GM06990 (cell line): ENCODE measurements around the gene KRT34.

ENCODE experiments used
- DNase-seq: peaks from one replicate; pipeline ENCODE4 v3.0.0-alpha.2; 2011; ENCODE audit not compliant: insufficient read length; ENCODE audit errors: extremely low read depth
- H3K27me3 ChIP-seq: replicated peaks from 2 replicates; pipeline ENCODE4 v1.6.0; 2011; ENCODE audit warnings: low read length; ENCODE audit not compliant: control insufficient read depth, insufficient read depth
- H3K36me3 ChIP-seq: 2 replicates; pipeline ENCODE4 v1.5.1; 2011; ENCODE audit warnings: low read length; ENCODE audit not compliant: control insufficient read depth, insufficient read depth
- H3K4me3 ChIP-seq: replicated peaks from 2 replicates; pipeline ENCODE4 v1.5.1; 2011; ENCODE audit warnings: low read depth, mild to moderate bottlenecking, control low read depth, low read length
- CTCF ChIP-seq: IDR thresholded peaks from 2 replicates; pipeline ENCODE4 v1.5.1; 2011; ENCODE audit warnings: low read length, control low read depth, mild to moderate bottlenecking, inconsistent platforms; ENCODE audit not compliant: insufficient read depth, poor library complexity, severe bottlenecking

KRT34 gene

GRCh38 chr17:41369023-41369422 lies 13.1 kb downstream of the KRT34 start:
- Histone ChIP-seq H3K4me3 (no peak overlapping the region), H3K27me3 (no peaks in the 10 kb centered on the region), H3K36me3 (no peaks in the 10 kb centered on the region)
- no peak for TF ChIP-seq CTCF
- no peak for DNase-seq

GRCh38 chr17:41367426-41368075 lies 14.6 kb downstream of the KRT34 start:
- Histone ChIP-seq H3K4me3 (no peak overlapping the region), H3K27me3 (no peaks in the 10 kb centered on the region), H3K36me3 (no peaks in the 10 kb centered on the region)
- no peak for DNase-seq
- no peak for TF ChIP-seq CTCF

GRCh38 chr17:41366070-41366469 lies 16.0 kb downstream of the KRT34 start:
- DNase-seq = no peak
- Histone ChIP-seq H3K27me3 (no peaks in the 10 kb centered on the region), H3K4me3 (no peak overlapping the region), H3K36me3 (no peaks in the 10 kb centered on the region)
- TF ChIP-seq CTCF = no peak

GRCh38 chr17:41363881-41364280 lies 18.2 kb downstream of the KRT34 start:
- no peak for DNase-seq
- H3K4me3 ChIP-seq = no peak overlapping the region
- no peaks in the 10 kb centered on the region for H3K27me3 ChIP-seq
- no peak for TF ChIP-seq CTCF
- H3K36me3 ChIP-seq = no peaks in the 10 kb centered on the region

GRCh38 chr17:41360296-41360995 lies 21.7 kb downstream of the KRT34 start:
- TF ChIP-seq CTCF = no peak
- Histone ChIP-seq H3K27me3 (no peaks in the 10 kb centered on the region; the same call in 1 of the 2 replicates), H3K36me3 (no peaks in the 10 kb centered on the region), H3K4me3 (no peak overlapping the region)
- DNase-seq = no peak
